ENCODE data around the gene FAM234B. TPM values are rescaled to one million over a fixed set of nuclear protein-coding genes. Genes with fewer than 3 reads are reported as not detected.

The FAM234B gene, protein sequence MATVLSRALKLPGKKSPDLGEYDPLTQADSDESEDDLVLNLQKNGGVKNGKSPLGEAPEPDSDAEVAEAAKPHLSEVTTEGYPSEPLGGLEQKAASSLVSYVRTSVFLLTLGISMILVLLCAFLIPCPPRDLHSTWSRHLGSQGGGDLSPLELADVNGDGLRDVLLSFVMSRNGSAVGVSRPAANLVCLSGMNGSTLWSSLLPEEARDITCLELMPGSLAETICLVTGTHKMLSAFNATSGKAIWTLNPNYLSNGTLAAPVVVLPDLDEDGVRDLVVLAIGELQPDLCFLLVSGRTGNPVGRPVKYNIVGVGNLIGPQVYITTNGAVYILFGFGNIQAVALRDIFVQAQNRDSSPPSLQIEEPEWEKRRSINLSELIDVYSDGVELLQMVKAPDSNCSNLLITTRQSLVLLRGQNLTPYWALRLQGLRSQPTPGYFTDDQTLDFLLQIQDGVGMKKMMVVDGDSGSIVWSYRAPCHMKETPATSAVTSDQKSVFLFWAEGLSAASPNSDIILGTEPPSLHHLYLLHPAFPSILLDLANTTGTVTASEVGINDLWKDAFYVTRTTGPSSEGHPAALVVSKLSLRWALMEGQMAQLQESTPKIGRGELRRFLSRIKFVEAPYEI
- 2.7 and 4.4 TPM in 2 replicates for total RNA-seq

DNA sequence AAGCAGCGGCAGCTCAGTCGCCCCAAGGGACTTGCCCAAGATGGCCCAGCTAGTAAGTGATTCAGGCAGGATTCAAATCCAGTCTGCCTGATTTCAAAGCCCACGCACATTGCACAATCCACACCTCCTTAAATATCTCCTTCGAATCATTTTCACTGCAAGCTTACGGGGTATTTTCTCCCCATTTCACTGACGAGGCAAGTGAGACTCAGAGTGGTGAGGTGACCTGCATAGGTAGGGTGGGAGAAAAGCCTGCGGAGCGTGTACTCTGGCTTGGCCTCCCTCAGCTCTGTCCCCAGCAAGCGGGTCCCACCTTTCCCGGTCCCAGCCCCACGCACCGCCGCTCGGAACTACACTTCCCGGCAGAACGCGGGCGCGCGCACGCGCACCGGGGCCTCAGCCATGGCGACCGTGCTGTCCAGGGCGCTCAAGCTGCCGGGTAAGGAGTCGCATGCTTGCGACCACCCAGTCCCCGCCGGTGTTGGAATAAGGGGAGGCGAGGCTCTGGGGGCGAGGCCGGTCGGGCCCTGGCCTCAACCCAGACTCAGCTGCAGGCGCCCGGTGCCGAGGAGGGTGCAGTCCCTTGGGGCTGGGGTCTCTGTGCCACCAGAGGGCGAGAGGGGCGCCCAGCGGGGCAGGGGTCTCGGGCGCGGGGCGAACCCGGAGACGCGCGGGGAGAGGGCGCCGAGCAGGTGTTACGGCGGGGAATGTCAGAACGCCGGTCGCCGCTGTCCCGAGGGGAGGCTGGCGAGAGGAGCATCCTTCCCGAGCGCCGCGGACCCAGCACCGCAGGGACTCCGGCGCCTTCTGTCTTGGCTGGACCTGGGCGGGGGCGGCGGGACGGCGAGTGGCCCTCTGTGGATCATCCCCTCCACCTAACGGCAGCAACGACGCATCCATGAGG is at the start of gene FAM234B:
Gene FAM234B, plus strand, starts transcription at position 380 of the 904 bp plus-strand sequence. Its CDS starts 23 bp downstream, at position 403.

DNA sequence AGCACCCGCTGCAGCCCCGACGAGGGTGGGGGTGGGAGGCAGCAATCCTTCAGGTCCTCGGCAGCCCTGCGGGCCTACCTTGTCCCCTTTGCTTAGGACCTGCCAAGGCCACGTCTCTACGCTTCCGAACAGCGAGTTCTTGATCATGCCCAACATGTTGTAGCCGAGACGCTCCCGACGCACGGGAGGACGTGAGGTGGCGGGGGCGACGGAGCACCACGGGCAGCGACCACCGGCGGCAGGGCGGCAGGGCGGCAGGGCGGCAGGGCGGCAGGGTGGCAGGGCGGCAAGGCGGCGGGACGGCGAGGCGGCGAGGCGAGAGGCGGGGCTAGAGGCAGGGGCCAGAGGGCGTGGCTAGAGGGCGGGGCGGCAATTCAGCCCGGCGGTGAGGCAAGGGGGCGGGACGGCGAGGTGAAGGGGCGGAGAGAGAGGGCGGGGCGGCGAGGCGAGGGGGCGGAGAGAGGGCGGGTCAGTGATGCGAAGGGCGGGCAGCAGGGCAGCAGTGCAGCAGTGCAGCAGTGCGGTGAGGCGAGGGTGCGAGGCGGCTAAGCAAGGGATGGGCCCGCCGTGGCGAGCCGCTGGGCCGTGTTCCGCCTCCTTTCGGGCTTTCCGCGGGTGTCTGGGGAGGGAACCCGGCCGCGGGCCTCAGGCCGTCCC is 44.1 kb upstream of the FAM234B start, which contains the start of gene HEBP1:
Gene HEBP1, minus strand, starts transcription at position 307 of the 657 bp plus-strand sequence. Its CDS starts 151 bp downstream, at position 156.

DNA sequence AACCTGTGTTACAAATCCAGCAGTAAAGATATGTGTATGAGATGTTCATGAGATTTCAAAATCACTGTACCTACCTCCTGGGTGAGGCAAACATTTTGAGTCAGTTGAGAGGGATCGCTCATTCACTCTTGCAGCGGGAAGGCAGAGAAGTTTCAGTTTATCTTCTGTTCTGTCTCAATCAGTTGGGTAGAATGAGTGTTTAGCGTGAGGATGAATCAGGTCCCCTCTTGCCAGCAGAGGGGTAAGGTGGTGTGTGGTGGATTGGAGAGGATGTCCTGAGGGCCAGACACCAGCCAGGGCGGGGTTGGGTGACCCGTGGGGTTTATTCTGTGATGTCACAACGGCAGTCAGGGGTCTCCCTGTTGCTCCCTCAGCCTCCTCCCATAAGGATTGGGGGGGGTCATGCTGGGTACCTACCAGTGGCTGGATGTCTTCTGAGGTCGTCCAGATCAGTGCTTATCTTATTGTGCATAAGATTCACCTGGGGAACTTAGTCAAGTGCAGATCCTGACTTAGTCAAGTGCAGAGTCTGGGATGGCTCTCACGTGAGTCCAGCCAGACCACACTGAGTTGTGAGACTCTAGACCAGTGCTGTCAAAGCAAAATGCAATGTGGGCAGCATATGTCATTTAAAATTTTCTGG is 59.3 kb downstream of the FAM234B start, which contains the start of gene GSG1:
Gene GSG1, minus strand, starts transcription at position 277 of the 643 bp plus-strand sequence. Its CDS starts 155 bp downstream, at position 122.

Other genes starting within 250 kb of the FAM234B start
- gene DDX47, start 231.0 kb upstream of the FAM234B start, total RNA-seq = 49.1 and 66.3 TPM in 2 replicates
- 36.7 and 53.4 TPM in 2 replicates for gene GPRC5A, start 152.8 kb upstream of the FAM234B start, total RNA-seq
- 0.13 TPM in 1 of 2 replicates, not detected in the other for gene GPRC5D, start 92.2 kb upstream of the FAM234B start, total RNA-seq
- 18.6 and 38.0 TPM in 2 replicates for gene HEBP1, start 44.1 kb upstream of the FAM234B start, total RNA-seq
- 1.1 TPM in 1 of 2 replicates, not detected in the other for gene GSG1, start 59.3 kb downstream of the FAM234B start, total RNA-seq
- 70.9 and 92.3 TPM in 2 replicates for gene EMP1, start 152.3 kb downstream of the FAM234B start, total RNA-seq